ENCODE measurements around the gene PCDHB16.
"Not testable (repeated sequence)": the region's sequence is repeated elsewhere in the genome, so short reads cannot be mapped to it uniquely, and the experiment has no call there.

The PCDHB16 gene

DNA sequence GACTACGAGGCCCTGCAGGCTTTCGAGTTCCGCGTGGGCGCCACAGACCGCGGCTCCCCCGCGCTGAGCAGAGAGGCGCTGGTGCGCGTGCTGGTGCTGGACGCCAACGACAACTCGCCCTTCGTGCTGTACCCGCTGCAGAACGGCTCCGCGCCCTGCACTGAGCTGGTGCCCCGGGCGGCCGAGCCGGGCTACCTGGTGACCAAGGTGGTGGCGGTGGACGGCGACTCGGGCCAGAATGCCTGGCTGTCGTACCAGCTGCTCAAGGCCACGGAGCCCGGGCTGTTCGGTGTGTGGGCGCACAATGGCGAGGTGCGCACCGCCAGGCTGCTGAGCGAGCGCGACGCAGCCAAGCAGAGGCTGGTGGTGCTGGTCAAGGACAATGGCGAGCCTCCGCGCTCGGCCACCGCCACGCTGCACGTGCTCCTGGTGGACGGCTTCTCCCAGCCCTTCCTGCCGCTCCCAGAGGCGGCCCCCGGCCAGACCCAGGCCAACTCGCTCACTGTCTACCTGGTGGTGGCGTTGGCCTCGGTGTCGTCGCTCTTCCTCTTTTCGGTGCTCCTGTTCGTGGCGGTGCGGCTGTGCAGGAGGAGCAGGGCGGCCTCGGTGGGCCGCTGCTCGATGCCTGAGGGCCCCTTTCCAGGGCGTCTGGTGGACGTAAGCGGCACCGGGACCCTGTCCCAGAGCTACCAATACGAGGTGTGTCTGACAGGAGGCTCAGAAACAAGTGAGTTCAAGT, 2.1 kb downstream of the PCDHB16 start:
- DNase-seq: not testable (repeated sequence)

DNA sequence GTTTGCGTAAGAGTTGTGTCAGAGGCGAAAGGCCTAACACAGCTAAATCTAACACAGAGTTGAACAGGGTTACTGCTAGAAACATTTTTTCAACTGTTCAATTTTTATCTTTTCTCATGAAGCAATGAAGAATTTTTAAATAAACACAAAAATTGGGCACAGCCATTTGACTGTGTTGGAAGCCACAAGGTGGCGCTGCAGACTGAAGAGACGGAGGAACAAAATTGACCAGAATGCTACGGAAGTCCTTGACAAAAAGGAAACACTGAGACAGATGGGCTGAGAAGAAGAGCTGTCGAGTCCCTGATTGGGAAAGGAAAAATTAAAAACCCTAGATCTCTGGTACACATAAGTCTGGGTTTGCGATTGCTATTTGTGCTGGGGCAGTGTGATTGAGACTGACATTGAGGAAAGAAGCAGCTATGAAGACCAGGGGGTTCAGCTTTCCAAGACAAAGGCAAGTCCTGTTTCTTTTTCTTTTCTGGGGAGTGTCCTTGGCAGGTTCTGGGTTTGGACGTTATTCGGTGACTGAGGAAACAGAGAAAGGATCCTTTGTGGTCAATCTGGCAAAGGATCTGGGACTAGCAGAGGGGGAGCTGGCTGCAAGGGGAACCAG, 4.8 kb downstream of the PCDHB16 start, which contains the start of gene PCDHB9:
Gene PCDHB9 (plus strand): TSS at position 265 of the 616 bp plus-strand sequence. CDS start 158 bp downstream, at position 423.
- DNase-seq: no peak

DNA sequence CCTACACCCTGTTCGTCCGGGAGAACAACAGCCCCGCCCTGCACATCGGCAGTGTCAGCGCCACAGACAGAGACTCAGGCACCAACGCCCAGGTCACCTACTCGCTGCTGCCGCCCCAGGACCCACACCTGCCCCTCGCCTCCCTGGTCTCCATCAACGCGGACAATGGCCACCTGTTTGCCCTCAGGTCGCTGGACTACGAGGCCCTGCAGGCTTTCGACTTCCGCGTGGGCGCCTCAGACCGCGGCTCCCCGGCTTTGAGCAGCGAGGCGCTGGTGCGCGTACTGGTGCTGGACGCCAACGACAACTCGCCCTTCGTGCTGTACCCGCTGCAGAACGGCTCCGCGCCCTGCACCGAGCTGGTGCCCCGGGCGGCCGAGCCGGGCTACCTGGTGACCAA, 6.5 kb downstream of the PCDHB16 start:
- DNase-seq: not testable (repeated sequence)

DNA sequence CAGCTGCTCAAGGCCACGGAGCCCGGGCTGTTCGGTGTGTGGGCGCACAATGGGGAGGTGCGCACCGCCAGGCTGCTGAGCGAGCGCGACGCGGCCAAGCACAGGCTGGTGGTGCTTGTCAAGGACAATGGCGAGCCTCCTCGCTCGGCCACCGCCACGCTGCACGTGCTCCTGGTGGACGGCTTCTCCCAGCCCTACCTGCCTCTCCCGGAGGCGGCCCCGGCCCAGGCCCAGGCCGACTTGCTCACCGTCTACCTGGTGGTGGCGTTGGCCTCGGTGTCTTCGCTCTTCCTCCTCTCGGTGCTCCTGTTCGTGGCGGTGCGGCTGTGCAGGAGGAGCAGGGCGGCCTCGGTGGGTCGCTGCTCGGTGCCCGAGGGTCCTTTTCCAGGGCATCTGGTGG, 6.9 kb downstream of the PCDHB16 start:
- not testable (repeated sequence) for DNase-seq

DNA sequence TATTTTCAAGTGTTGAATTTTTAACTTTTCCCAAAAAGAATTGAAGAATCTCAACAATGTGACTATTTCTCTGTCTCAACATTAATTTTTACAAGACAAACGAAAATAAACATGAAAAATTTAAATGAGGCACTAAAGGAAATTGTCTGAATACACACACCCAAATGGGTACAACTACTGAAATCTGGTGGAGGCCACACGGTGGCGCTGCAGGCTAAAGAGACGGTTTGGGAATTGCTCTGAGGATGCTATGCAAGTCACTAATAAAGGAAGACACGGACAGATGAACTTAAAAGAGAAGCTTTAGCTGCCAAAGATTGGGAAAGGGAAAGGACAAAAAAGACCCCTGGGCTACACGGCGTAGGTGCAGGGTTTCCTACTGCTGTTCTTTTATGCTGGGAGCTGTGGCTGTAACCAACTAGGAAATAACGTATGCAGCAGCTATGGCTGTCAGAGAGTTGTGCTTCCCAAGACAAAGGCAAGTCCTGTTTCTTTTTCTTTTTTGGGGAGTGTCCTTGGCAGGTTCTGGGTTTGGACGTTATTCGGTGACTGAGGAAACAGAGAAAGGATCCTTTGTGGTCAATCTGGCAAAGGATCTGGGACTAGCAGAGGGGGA, 10.0 kb downstream of the PCDHB16 start, which contains the start of gene PCDHB10:
Gene PCDHB10 (plus strand): TSS at position 244 of the 616 bp plus-strand sequence. CDS start 200 bp downstream, at position 444.
- DNase-seq: peak in 1 of 2 donors; percentile 2

DNA sequence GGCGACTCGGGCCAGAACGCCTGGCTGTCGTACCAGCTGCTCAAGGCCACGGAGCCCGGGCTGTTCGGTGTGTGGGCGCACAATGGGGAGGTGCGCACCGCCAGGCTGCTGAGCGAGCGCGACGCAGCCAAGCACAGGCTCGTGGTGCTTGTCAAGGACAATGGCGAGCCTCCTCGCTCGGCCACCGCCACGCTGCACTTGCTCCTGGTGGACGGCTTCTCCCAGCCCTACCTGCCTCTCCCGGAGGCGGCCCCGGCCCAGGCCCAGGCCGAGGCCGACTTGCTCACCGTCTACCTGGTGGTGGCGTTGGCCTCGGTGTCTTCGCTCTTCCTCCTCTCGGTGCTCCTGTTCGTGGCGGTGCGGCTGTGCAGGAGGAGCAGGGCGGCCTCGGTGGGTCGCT, 12.1 kb downstream of the PCDHB16 start:
- DNase-seq: not testable (repeated sequence)

DNA sequence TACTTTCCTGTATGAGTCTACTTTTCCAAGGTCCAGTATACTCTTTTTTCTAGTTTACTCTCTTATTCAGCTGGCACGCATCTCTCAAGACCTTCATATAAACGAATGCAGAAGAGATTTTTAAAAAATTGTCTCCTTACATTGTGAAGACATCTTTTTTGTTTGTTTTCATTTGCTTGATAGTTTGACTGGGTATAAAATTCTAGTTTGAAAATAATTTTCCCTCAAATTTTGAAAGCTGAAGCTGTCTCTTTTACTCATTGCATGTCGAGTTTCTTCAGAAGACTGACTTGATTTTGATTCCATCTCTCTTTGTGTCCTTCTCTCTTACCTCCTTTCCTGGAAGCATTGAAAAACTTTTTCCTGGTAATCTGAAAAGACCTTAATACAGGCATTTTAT, 14.2 kb downstream of the PCDHB16 start:
- no peak for DNase-seq

DNA sequence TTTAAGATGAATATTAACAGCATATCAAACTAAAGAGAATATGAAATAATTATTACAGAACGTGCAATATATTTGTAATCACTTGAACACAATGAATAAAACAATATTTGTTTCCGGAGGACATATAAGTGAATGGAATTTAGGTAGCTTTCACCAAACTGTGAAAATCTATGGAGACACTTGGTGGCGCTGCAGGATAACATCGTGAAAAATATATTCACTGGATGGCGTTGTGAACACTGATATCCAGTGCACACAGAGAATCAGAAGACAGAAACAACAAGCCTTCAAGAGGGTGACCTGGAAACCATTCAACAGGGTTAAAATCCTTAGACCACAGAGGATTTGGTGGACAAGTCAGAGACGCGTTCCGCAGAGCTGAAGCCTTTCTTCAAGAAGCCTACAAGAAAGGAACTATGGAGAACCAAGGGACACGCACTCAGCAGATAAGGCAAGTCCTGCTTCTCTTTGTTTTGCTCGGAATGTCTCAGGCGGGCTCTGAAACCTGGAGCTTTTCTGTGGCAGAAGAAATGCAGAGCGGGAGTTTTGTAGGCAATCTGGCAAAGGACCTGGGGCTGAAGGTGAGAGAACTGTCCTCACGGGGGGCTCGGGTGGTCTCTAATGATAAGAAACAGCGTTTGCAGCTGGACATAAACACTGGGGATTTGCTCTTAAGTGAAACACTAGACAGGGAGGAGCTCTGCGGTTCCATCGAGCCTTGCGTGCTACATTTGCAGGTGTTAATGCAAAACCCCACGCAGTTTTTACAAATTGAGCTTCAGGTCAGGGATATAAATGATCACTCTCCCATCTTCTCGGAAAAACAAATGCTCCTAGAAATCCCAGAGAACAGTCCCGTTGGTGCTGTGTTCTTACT, 17.4 kb downstream of the PCDHB16 start, which contains the start of gene PCDHB11:
Gene PCDHB11 (plus strand): TSS at position 269 of the 877 bp plus-strand sequence. CDS start 148 bp downstream, at position 417.
- DNase-seq: no peak

DNA sequence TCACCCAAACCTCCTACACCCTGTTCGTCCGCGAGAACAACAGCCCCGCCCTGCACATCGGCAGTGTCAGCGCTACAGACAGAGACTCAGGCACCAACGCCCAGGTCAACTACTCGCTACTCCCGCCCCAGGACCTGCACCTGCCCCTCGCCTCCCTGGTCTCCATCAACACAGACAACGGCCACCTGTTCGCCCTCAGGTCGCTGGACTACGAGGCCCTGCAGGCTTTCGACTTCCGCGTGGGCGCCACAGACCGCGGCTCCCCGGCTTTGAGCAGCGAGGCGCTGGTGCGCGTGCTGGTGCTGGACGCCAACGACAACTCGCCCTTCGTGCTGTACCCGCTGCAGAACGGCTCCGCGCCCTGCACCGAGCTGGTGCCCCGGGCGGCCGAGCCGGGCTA, 18.9 kb downstream of the PCDHB16 start:
- DNase-seq: not testable (repeated sequence)

DNA sequence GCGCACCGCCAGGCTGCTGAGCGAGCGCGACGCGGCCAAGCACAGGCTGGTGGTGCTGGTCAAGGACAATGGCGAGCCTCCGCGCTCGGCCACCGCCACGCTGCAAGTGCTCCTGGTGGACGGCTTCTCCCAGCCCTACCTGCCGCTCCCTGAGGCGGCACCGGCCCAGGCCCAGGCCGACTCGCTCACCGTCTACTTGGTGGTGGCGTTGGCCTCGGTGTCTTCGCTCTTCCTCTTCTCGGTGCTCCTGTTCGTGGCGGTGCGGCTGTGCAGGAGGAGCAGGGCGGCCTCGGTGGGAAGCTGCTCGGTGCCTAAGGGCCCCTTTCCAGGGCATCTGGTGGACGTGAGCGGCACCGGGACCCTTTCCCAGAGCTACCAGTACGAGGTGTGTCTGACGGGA, 19.5 kb downstream of the PCDHB16 start:
- DNase-seq: not testable (repeated sequence)

DNA sequence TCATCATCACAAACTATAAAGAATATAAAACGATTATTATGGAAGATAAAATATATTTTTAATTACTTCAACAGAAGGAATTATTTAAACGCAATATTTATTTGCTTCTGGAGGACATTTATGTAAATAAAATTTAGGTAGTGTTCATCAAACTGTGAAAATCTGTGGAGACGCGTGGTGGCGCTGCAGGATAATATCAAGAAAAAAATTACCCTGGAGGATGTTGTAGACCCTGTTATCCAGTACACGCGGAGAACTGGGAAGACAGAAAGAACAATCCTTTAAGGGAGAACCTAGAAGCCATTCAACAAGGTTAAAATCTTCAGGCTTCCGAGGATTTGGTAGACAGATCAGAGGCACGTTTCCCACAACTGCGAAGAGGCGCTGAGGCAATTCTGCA, 26.3 kb downstream of the PCDHB16 start, which contains the start of gene PCDHB12:
Gene PCDHB12 (plus strand): TSS at position 242 of the 400 bp plus-strand sequence. CDS start 189 bp downstream, outside the sequence.
- no peak for DNase-seq

DNA sequence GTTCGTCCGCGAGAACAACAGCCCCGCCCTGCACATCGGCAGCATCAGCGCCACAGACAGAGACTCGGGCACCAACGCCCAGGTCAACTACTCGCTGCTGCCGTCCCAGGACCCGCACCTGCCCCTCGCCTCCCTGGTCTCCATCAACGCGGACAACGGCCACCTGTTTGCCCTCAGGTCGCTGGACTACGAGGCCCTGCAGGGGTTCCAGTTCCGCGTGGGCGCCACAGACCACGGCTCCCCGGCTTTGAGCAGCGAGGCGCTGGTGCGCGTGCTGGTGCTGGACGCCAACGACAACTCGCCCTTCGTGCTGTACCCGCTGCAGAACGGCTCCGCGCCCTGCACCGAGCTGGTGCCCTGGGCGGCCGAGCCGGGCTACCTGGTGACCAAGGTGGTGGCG, 28.1 kb downstream of the PCDHB16 start:
- DNase-seq: not testable (repeated sequence)

DNA sequence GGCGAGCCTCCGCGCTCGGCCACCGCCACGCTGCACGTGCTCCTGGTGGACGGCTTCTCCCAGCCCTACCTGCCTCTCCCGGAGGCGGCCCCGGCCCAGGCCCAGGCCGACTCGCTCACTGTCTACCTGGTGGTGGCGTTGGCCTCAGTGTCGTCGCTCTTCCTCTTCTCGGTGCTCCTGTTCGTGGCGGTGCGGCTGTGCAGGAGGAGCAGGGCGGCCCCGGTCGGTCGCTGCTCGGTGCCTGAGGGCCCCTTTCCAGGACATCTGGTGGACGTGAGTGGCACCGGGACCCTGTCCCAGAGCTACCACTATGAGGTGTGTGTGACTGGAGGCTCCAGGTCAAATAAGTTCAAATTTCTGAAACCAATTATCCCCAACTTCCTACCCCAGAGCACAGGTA, 28.7 kb downstream of the PCDHB16 start:
- not testable (repeated sequence) for DNase-seq

DNA sequence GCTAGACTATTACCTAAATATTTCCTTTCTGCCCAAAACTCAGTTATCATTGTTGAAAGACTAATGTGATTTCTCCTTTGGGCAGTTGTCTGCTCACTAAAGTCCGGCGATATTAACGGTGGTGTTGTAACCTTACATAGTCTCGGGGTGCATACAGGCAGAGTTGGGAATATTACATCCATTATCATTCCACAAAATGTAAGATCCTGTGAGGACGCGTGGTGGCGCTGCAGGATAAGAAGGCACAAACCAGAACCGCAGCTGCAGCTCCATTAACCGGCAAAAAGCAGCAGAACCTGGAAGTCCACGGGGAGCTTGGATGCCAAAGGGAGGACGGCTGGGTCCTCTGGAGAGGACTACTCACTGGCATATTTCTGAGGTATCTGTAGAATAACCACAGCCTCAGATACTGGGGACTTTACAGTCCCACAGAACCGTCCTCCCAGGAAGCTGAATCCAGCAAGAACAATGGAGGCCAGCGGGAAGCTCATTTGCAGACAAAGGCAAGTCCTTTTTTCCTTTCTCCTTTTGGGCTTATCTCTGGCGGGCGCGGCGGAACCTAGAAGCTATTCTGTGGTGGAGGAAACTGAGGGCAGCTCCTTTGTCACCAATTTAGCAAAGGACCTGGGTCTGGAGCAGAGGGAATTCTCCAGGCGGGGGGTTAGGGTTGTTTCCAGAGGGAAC, 31.6 kb downstream of the PCDHB16 start, which contains the start of gene PCDHB13:
Gene PCDHB13 (plus strand): TSS at position 264 of the 684 bp plus-strand sequence. CDS start 205 bp downstream, at position 469.
- DNase-seq: not testable (repeated sequence)

DNA sequence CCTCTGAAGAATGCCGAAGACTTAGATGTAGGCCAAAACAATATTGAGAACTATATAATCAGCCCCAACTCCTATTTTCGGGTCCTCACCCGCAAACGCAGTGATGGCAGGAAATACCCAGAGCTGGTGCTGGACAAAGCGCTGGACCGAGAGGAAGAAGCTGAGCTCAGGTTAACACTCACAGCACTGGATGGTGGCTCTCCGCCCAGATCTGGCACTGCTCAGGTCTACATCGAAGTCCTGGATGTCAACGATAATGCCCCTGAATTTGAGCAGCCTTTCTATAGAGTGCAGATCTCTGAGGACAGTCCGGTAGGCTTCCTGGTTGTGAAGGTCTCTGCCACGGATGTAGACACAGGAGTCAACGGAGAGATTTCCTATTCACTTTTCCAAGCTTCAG, 32.4 kb downstream of the PCDHB16 start:
- DNase-seq: not testable (repeated sequence)

DNA sequence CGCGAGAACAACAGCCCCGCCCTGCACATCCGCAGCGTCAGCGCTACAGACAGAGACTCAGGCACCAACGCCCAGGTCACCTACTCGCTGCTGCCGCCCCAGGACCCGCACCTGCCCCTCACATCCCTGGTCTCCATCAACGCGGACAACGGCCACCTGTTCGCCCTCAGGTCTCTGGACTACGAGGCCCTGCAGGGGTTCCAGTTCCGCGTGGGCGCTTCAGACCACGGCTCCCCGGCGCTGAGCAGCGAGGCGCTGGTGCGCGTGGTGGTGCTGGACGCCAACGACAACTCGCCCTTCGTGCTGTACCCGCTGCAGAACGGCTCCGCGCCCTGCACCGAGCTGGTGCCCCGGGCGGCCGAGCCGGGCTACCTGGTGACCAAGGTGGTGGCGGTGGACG, 33.3 kb downstream of the PCDHB16 start:
- DNase-seq: not testable (repeated sequence)

DNA sequence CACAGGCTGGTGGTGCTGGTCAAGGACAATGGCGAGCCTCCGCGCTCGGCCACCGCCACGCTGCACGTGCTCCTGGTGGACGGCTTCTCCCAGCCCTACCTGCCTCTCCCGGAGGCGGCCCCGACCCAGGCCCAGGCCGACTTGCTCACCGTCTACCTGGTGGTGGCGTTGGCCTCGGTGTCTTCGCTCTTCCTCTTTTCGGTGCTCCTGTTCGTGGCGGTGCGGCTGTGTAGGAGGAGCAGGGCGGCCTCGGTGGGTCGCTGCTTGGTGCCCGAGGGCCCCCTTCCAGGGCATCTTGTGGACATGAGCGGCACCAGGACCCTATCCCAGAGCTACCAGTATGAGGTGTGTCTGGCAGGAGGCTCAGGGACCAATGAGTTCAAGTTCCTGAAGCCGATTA, 33.8 kb downstream of the PCDHB16 start:
- DNase-seq: not testable (repeated sequence)

DNA sequence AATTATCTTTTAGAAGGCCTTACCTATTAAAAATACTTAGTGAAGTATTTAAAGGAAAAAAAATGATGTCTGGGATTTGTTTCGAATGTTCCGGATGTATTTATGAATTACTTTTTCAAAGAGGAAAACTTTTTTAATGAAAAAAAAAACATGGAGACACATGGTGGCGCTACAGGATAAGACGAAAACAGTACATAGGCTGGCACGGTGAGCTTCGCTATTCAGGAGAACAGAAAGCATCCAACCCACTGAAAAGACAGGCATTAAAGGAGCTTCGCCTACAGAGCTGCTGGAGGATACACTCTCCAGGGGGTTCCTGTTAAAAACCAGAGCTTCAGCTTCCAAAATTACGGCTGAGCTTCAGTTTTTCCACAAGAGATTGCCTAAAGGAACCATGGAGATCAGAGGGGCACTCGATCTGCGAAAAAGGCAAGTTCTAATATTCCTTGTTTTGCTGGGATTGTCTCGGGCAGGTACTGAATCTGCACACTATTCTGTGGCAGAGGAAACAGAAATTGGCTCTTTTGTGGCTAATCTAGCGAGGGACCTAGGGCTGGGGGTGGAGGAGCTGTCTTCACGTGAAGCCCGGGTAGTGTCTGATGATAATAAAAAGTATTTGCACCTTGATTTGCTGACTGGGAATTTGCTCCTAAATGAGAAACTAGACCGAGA, 41.1 kb downstream of the PCDHB16 start, which contains the start of gene PCDHB14:
Gene PCDHB14 (plus strand): TSS at position 232 of the 672 bp plus-strand sequence. CDS start 163 bp downstream, at position 395.
- no peak for DNase-seq

DNA sequence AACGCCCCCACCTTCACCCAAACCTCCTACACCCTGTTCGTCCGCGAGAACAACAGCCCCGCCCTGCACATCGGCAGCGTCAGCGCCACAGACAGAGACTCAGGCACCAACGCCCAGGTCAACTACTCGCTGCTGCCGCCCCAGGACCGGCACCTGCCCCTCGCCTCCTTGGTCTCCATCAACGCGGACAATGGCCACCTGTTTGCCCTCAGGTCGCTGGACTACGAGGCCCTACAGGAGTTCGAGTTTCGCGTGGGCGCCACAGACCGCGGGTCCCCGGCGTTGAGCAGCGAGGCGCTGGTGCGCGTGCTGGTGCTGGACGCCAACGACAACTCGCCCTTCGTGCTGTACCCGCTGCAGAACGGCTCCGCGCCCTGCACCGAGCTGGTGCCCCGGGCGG, 42.7 kb downstream of the PCDHB16 start:
- not testable (repeated sequence) for DNase-seq

DNA sequence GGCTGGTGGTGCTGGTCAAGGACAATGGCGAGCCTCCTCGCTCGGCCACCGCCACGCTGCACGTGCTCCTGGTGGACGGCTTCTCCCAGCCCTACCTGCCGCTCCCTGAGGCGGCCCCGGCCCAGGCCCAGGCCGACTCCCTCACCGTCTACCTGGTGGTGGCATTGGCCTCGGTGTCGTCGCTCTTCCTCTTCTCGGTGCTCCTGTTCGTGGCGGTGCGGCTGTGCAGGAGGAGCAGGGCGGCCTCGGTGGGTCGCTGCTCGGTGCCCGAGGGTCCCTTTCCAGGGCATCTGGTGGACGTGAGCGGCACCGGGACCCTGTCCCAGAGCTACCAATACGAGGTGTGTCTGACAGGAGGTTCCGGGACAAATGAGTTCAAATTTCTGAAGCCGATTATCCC, 43.2 kb downstream of the PCDHB16 start:
- not testable (repeated sequence) for DNase-seq

Data from inflammatory macrophage treated with lipopolysaccharide for 1 hour (primary cell).